HUES48 (cell line): ENCODE measurements around the gene WDR90.

Experiments
- H3K27ac ChIP-seq: one replicate; pipeline ENCODE4 v1.7.0; 2013; ENCODE audit warnings: low read depth, low read length, inconsistent platforms
- H3K27me3 ChIP-seq: 2 replicates; pipeline ENCODE4 v1.6.1; 2013; ENCODE audit warnings: mild to moderate bottlenecking, low read length; ENCODE audit not compliant: control insufficient read depth, insufficient read depth
- H3K36me3 ChIP-seq: 2 replicates; pipeline ENCODE4 v1.6.1; 2013; ENCODE audit warnings: low read length; ENCODE audit not compliant: control insufficient read depth, insufficient read depth
- H3K4me1 ChIP-seq: 2 replicates; pipeline ENCODE4 v1.6.1; 2013; ENCODE audit warnings: mild to moderate bottlenecking, low read length; ENCODE audit not compliant: control insufficient read depth, insufficient read depth
- H3K4me3 ChIP-seq: 2 replicates; pipeline ENCODE4 v1.5.1; 2013; ENCODE audit warnings: mild to moderate bottlenecking, low read depth, low read length
- H3K9ac ChIP-seq: 2 replicates; pipeline ENCODE4 v1.6.1; 2013; ENCODE audit warnings: mild to moderate bottlenecking, low read depth, low read length, moderate library complexity
- H3K9me3 ChIP-seq: 2 replicates; pipeline ENCODE4 v1.6.1; 2013; ENCODE audit warnings: low read length; ENCODE audit not compliant: control insufficient read depth, insufficient read depth

Gene WDR90

GRCh38 chr16:634051-634670 lies 15.0 kb upstream of the WDR90 start:
- Histone ChIP-seq H3K36me3 (peaks cover 17% of the 10 kb centered on the region), H3K27ac (no peak overlapping the region), H3K9me3 (no peaks in the 10 kb centered on the region), H3K4me1 (peaks cover 32% of the 10 kb centered on the region), H3K4me3 (no peak overlapping the region), H3K9ac (no peak overlapping the region), H3K27me3 (no peaks in the 10 kb centered on the region)

- Histone ChIP-seq H3K4me1 (peaks cover 25% of the 10 kb centered on the region; the same call in 1 of the 2 replicates), H3K4me3 (peak overlapping the region; percentile 85; the same call in 1 of the 2 replicates), H3K27ac (no peak overlapping the region)
Measured at GRCh38 chr16:634996-635395, 14.2 kb upstream of the WDR90 start.

GRCh38 chr16:635573-636205 lies 13.5 kb upstream of the WDR90 start:
- H3K9ac ChIP-seq: peak overlapping the region; percentile 51; the same call in 1 of the 2 replicates
- H3K36me3 ChIP-seq: peaks cover 17% of the 10 kb centered on the region
- H3K4me3 ChIP-seq: peak overlapping the region; percentile 85
- H3K9me3 ChIP-seq: no peaks in the 10 kb centered on the region
- peaks cover 19% of the 10 kb centered on the region; the same call in 1 of the 2 replicates for H3K4me1 ChIP-seq
- H3K27me3 ChIP-seq: no peaks in the 10 kb centered on the region
- peak overlapping the region; percentile 50 for H3K27ac ChIP-seq

More at GRCh38 chr16:634996-635395, 14.2 kb upstream of the WDR90 start:
- H3K36me3 ChIP-seq: peaks cover 17% of the 10 kb centered on the region
- no peaks in the 10 kb centered on the region for H3K27me3 ChIP-seq
- no peak overlapping the region for H3K9ac ChIP-seq
- H3K9me3 ChIP-seq: no peaks in the 10 kb centered on the region

GRCh38 chr16:636206-637080 lies 12.7 kb upstream of the WDR90 start, which contains the start of gene METTL26:
Gene METTL26, minus strand, starts transcription at chr16:636305. Its CDS starts 15 bp downstream, at chr16:636290.
- Histone ChIP-seq H3K27me3 (no peaks in the 10 kb centered on the region), H3K9ac (peak within 1 kb of the TSS; percentile 61; the same call in 1 of the 2 replicates), H3K9me3 (no peaks in the 10 kb centered on the region), H3K36me3 (peaks cover 17% of the 10 kb centered on the region), H3K27ac (peak within 1 kb of the TSS; percentile 83), H3K4me3 (peak within 1 kb of the TSS; percentile 85), H3K4me1 (peaks cover 15% of the 10 kb centered on the region; the same call in 1 of the 2 replicates)

GRCh38 chr16:637081-638018 lies 11.8 kb upstream of the WDR90 start:
- peaks cover 15% of the 10 kb centered on the region; the same call in 1 of the 2 replicates for H3K4me1 ChIP-seq
- peak overlapping the region; percentile 85 for H3K4me3 ChIP-seq
- H3K27me3 ChIP-seq: no peaks in the 10 kb centered on the region
- peaks cover 17% of the 10 kb centered on the region for H3K36me3 ChIP-seq
- no peaks in the 10 kb centered on the region for H3K9me3 ChIP-seq
- peak overlapping the region; percentile 26 for H3K27ac ChIP-seq
- H3K9ac ChIP-seq: no peak overlapping the region

- no peak overlapping the region for H3K4me3 ChIP-seq
- no peak overlapping the region for H3K9ac ChIP-seq
- H3K9me3 ChIP-seq: no peaks in the 10 kb centered on the region
- peaks cover 15% of the 10 kb centered on the region for H3K36me3 ChIP-seq
- peaks cover 19% of the 10 kb centered on the region for H3K4me1 ChIP-seq
- H3K27me3 ChIP-seq: no peaks in the 10 kb centered on the region
- no peak overlapping the region for H3K27ac ChIP-seq
Measured at GRCh38 chr16:638034-638543, 11.1 kb upstream of the WDR90 start.

- peaks cover 19% of the 10 kb centered on the region for H3K4me1 ChIP-seq
- H3K27ac ChIP-seq: no peak overlapping the region
- H3K9ac ChIP-seq: no peak overlapping the region
- H3K27me3 ChIP-seq: no peaks in the 10 kb centered on the region
- H3K9me3 ChIP-seq: no peaks in the 10 kb centered on the region
- H3K36me3 ChIP-seq: peaks cover 7% of the 10 kb centered on the region; the same call in 1 of the 2 replicates
- H3K4me3 ChIP-seq: no peak overlapping the region
Measured at GRCh38 chr16:638836-639235, 10.3 kb upstream of the WDR90 start.

GRCh38 chr16:640614-641013 lies 8.6 kb upstream of the WDR90 start:
- Histone ChIP-seq H3K4me3 (no peak overlapping the region), H3K36me3 (no peaks in the 10 kb centered on the region), H3K9me3 (no peaks in the 10 kb centered on the region), H3K4me1 (peaks cover 19% of the 10 kb centered on the region), H3K27me3 (no peaks in the 10 kb centered on the region), H3K27ac (no peak overlapping the region), H3K9ac (no peak overlapping the region)

GRCh38 chr16:641326-642188 lies 7.6 kb upstream of the WDR90 start, which contains the start of gene MCRIP2:
Gene MCRIP2, plus strand, starts transcription at chr16:641828. Its CDS starts 164 bp downstream, at chr16:641992.
- Histone ChIP-seq H3K4me3 (peak within 1 kb of the TSS; percentile 74), H3K4me1 (peaks cover 19% of the 10 kb centered on the region), H3K9me3 (no peaks in the 10 kb centered on the region), H3K36me3 (no peaks in the 10 kb centered on the region), H3K27me3 (no peaks in the 10 kb centered on the region), H3K27ac (peak within 1 kb of the TSS; percentile 12), H3K9ac (peak within 1 kb of the TSS; percentile 55; the same call in 1 of the 2 replicates)
